HG03439 (cell line): ENCODE data around the gene STARD5.
"Not testable (repeated sequence)": the region's sequence is repeated elsewhere in the genome, so short reads cannot be mapped to it uniquely, and the experiment has no call there.

Experiments used
- ATAC-seq: cut with Tn5 transposase; IDR thresholded peaks from one replicate; pipeline ENCODE4 v1.9.1; 2021; ENCODE audit warnings: mild to moderate bottlenecking, moderate library complexity; ENCODE audit not compliant: unreplicated experiment

The STARD5 gene, protein sequence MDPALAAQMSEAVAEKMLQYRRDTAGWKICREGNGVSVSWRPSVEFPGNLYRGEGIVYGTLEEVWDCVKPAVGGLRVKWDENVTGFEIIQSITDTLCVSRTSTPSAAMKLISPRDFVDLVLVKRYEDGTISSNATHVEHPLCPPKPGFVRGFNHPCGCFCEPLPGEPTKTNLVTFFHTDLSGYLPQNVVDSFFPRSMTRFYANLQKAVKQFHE

DNA sequence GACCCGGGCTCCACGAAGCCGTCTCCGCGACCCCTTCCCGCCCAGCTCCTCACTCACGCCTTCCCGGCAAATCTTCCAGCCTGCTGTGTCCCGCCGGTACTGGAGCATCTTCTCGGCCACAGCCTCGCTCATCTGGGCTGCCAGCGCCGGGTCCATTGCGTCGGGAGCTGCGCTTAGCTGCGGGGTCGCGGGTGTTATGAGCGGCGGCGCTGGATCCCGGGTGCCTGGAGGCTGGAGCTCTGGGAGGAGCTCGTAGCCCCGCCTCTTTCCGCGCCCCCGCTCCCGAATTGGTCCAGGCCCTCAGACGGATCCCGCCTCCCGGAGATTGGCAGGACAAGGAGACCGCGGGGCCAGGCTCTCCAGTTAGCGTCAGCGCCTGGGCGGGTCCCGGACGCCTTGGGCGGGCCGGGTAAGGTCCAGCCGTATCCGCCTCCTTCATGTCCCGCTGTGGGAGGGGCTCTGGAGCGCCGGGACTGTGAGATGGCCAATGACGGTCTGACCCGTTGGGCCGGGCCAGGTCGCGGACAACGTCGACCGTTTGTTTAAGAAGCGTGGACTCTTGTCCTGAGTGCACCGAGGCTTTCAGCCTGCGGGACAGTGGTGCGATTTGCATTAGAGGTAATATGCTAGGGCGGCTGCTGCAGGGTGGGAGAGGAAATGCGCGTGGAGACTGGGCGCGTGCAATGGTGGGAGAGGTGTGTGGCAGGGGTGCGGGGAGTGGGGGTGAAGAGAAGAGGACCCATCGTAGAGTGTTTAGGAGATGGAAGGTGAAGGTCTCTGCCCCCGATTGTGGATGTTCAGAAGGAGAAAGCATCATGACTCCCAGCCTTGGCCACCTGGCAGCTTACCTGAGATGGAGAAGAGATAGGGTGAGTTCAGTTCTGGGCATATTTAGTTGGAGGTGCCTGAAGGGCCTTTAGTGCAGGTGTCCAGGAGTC lies at the start of gene STARD5:
TSS of gene STARD5 (minus strand) at position 198 of the 938 bp plus-strand sequence. CDS start at position 156, 42 bp downstream.
- ATAC-seq, result peak; percentile 98

- ATAC-seq, result no peak
These were observed 49.2 kb upstream of the STARD5 start for GRCh38 chr15:81373176-81373575.

DNA sequence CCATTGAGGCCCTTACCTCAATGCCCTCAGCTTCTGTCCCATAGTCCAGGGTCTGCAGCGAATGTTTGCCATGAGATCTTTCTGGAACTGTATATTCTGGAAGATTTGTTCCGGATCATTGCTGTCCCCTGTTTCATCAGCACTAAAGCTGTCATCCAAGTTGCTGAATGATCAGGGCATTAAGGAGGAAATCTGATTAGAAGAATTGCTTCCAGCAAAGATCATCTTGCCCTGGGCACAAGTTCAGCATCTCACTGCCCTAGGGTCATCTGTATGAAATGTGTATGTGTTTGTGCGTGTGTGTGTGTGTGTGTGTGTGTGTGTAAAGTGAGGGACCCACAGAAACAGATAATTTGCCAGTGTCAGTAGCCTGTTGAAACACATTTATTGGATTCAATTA lies 48.6 kb upstream of the STARD5 start:
- ATAC-seq, result no peak

GRCh38 chr15:81363718-81364500 lies 40.0 kb upstream of the STARD5 start:
- no peak for ATAC-seq

- no peak for ATAC-seq
These were observed 39.3 kb upstream of the STARD5 start for GRCh38 chr15:81363276-81363675.

DNA sequence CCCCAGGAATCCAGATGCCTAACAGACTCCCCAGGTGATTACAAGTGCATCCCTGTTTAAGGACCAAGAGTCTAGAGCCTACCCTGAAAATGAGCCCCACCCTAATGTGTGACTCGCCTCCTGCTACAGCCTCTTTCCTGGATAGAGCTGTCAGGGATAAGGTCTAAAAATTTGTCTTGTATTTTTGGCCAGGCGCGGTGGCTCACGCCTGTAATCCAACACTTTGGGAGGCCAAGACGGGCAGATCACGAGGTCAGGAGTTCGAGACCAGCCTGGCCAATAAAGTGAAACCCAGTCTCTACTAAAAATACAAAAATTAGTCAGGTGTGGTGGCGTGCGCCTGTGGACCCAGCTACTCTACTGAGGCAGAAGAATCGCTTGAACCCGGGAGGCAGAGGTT lies 38.8 kb upstream of the STARD5 start:
- no peak for ATAC-seq

DNA sequence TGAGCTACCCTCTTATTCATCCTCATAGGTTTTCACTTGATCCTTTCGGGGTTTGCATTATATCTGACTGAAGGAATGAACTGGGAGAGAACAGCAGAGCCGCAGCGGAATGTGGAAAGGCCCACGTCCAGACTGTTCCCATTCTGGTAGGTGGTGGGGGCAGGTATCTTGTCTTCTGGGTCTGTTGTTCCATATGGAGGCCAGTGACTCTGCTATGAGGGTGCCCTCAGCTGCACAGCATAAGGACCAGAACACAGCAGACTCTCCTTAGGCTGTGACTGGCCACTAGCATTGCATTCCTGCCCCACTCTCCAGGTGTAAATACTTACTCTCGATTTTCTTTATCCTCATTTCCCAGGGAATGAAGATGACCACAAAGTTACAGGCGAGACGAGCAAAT lies 38.0 kb upstream of the STARD5 start:
- ATAC-seq, result no peak

- no peak for ATAC-seq
These were observed 36.5 kb upstream of the STARD5 start for GRCh38 chr15:81360491-81360890.

DNA sequence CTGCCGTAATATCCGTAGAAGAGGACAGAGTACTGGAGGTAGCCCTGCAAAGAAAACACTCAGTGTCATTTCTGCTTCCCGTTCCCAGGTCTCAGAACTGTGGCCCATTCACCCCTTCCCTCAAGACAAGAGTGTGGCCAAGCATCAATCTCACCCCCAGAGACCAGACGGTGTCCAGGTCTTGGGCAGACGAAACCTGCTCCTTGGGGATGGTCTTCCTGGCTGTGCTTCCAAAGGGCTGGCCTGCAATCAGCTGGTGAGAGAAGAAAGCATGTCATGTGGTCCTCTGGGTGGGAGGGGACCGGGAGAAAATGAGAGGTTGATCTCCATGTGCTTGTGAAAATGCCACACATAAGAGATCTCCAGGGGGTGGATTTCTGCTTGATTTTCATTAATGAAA lies 34.3 kb upstream of the STARD5 start:
- ATAC-seq, result no peak

GRCh38 chr15:81357180-81357686 lies 33.3 kb upstream of the STARD5 start:
- no peak for ATAC-seq

DNA sequence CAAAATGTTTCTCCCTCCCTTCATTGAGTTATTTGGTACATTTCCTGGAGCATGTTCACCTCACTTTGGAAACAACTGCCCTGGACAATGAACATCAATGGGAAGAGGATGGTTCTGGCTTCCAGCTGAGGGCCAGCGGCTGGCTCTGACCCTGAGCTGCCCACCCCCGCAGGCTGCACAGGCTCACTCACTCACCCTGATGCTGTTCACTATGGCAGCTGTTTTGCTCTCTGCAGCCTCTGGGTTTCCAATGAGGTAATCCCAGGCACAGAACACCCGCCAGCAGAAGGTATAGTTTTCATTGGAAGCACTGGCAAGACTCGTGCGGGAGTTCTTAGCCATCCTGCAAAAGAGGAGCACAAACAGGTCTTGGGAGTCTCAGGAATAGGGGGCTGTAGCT lies 32.3 kb upstream of the STARD5 start:
- ATAC-seq, result no peak

DNA sequence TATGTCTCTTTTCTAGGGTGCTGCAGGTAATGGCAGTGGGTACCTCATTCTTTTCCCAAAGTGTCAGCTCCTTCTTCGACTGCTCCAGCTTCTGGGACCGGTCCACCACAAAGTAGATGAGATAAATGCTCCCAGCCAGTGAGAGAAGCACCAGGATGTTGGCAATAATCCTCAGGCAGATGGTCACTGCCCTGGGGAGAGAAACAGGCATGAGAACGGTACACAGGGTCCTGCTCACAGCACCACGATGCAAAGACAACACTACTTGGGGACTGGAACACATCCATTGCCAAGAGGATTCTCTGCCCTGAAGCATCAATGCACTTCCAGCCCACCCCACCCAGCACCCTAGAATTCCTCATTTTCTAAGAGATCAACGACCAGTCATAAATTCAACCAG lies 27.7 kb upstream of the STARD5 start:
- ATAC-seq, result no peak

- ATAC-seq, result no peak
These were observed 25.3 kb upstream of the STARD5 start for GRCh38 chr15:81349271-81349670.

GRCh38 chr15:81348691-81349090 lies 24.8 kb upstream of the STARD5 start:
- ATAC-seq, result not testable (repeated sequence)

- no peak for ATAC-seq
These were observed 24.0 kb upstream of the STARD5 start for GRCh38 chr15:81347910-81348309.

DNA sequence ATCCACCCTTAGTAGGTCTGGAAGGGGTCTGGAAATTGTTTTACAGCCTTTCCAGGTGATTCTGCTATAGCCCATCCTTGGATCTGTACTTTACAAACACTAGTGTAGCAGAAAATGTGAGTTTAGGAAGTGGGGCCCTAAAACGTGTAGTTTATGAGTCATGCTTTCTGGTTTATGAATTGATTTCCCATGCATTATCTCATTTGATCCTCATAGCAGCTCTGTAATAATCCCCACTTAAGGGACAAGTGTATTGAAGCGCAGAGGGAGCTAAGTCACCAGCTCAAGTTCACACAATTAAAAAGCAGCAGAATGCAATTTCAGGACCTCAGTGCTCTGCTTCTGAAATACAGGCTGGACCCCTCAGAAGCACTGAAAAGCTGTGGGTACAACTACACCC lies 22.7 kb upstream of the STARD5 start:
- ATAC-seq, result no peak

DNA sequence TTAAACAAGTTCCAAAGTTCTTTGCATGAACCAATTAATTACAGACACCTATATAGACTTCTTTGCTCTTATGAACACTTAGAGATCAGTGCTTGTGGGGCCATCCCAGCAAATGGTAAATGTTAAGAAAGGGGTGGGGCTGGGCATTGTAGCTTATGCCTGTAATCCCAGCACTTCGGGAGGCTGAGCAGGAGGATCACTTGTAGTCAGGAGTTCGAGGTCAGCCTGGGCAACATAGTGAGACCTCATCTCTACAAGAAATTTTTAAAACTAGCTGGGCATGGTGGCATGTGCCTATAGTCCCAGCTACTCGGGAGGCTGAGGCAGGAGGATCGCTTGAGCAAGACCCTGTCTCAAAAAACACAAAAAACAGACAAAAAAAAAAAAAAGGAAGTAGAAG lies 19.4 kb upstream of the STARD5 start:
- ATAC-seq, result no peak

DNA sequence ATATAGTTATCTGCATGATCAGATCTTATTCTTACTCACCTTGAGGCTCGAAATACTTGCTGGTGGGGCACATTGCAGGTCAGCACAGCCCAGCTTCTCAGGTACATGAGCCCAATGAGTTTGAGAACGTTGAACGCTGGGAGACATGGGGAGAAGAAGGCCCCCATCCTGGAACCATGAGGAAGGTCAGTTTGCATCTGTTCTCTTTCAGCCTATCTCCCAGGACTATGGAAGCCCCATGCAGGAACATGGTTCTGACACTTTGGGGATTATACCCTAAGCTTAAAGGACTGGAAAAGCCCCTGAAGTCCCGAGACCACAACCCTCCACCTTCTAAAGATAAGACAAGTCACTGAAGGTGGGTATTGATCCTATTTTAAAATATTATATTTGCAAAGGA lies 17.4 kb upstream of the STARD5 start:
- ATAC-seq, result no peak

GRCh38 chr15:81339851-81340250 lies 15.9 kb upstream of the STARD5 start:
- no peak for ATAC-seq

DNA sequence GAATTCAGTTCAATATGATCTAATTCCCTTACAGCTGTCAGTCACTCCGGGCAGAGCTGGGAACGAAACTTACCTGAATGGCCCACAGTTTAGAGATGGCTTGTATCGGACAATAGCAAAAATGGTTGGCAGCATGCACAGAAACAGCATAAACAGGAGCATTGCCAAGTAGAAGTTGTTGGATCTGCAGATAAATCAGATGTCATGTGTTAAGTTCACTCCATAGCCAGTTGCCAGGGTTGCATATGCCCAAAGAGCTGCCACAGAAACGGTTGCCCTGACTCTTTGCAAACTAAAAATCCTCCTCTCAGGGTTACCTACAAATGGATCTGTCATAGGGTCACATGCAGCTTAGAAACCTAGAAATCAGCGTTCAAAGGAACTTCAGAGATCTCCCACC lies 15.4 kb upstream of the STARD5 start:
- ATAC-seq, result no peak
